Neural crest cell (in vitro differentiated cells): ENCODE measurements around the gene SEC22C. TPM values are rescaled to one million over a fixed set of nuclear protein-coding genes. Genes with fewer than 3 reads are reported as not detected.
A peak's percentile ranks its signal among the peaks of the same experiment; 100 is the strongest.

Source experiments
- DNase-seq: peaks from one replicate; pipeline ENCODE4 v3.0.0; 2021; ENCODE audit warnings: low read depth, mixed read lengths, low spot score
- H3K27ac Mint-ChIP-seq: one replicate; pipeline ENCODE4 v1.8.0; 2021; ENCODE audit warnings: mild to moderate bottlenecking, mixed read lengths; ENCODE audit not compliant: unreplicated experiment
- H3K27me3 Mint-ChIP-seq: 2 replicates; pipeline ENCODE4 v1.8.0; 2021; ENCODE audit warnings: low read depth, mild to moderate bottlenecking, mixed read lengths
- H3K36me3 Mint-ChIP-seq: 2 replicates; pipeline ENCODE4 v1.8.0; 2021; ENCODE audit warnings: low read depth, mild to moderate bottlenecking, mixed read lengths
- H3K4me1 Mint-ChIP-seq: 2 replicates; pipeline ENCODE4 v1.8.0; 2021; ENCODE audit warnings: mixed read lengths
- H3K4me3 Mint-ChIP-seq: one replicate; pipeline ENCODE4 v1.8.0; 2021; ENCODE audit warnings: mild to moderate bottlenecking, mixed read lengths
- H3K9me3 Mint-ChIP-seq: 2 replicates; pipeline ENCODE4 v1.8.0; 2021; ENCODE audit warnings: mixed read lengths
- total RNA-seq: library from RNA; stranded (reverse); gene quantifications from 2 replicates; pipeline ENCODE4 v1.2.1, GENCODE V29; 2021
- TF ChIP-seq, protein P1 (sequence below): fragments of 200-600 bp; sonication (generic); conservative IDR thresholded peaks from 2 replicates; pipeline ENCODE4 v1.5.0; 2021; ENCODE audit warnings: antibody characterized with exemption, mild to moderate bottlenecking

SEC22C gene
- total RNA-seq, 1 donor from 2014 or later: 47.8 TPM

DNA sequence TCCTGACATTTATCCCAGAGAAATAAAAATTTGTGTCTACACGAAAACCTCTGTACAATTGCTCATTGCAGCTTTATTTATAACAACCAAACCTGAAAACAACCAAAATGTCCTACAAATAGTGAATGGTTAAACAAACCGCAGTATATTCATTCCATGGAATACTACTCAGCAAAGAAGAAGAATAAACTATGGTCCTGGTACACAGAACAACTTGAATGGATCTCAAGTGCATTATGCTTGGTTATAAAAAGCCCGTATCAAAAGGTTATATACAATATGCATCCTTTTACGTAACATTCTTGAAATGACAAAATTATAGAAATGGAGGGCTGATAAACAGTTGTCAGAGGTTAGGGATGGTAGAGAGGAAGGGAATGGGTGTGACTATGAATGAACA lies 3.7 kb downstream of the SEC22C start:
- peaks cover 37% of the 10 kb centered on the region for H3K36me3 Mint-ChIP-seq

GRCh38 chr3:42575137-42575741 lies 6.5 kb downstream of the SEC22C start:
- peaks cover 13% of the 10 kb centered on the region for H3K9me3 Mint-ChIP-seq
- H3K4me1 Mint-ChIP-seq: peaks cover 17% of the 10 kb centered on the region
- no peak for DNase-seq
- H3K36me3 Mint-ChIP-seq: peaks cover 44% of the 10 kb centered on the region
- H3K4me3 Mint-ChIP-seq: no peak overlapping the region
- H3K27ac Mint-ChIP-seq: no peak overlapping the region
- H3K27me3 Mint-ChIP-seq: no peaks in the 10 kb centered on the region
- TF ChIP-seq, protein P1, sequence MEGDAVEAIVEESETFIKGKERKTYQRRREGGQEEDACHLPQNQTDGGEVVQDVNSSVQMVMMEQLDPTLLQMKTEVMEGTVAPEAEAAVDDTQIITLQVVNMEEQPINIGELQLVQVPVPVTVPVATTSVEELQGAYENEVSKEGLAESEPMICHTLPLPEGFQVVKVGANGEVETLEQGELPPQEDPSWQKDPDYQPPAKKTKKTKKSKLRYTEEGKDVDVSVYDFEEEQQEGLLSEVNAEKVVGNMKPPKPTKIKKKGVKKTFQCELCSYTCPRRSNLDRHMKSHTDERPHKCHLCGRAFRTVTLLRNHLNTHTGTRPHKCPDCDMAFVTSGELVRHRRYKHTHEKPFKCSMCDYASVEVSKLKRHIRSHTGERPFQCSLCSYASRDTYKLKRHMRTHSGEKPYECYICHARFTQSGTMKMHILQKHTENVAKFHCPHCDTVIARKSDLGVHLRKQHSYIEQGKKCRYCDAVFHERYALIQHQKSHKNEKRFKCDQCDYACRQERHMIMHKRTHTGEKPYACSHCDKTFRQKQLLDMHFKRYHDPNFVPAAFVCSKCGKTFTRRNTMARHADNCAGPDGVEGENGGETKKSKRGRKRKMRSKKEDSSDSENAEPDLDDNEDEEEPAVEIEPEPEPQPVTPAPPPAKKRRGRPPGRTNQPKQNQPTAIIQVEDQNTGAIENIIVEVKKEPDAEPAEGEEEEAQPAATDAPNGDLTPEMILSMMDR: no peak

More for the DNA sequence above, 3.7 kb downstream of the SEC22C start:
- no peaks in the 10 kb centered on the region for H3K27me3 Mint-ChIP-seq
- no peak overlapping the region for H3K27ac Mint-ChIP-seq
- peaks cover 13% of the 10 kb centered on the region for H3K9me3 Mint-ChIP-seq
- H3K4me1 Mint-ChIP-seq: peaks cover 34% of the 10 kb centered on the region
- H3K4me3 Mint-ChIP-seq: no peak overlapping the region
- TF ChIP-seq, protein P1: no peak
- DNase-seq: no peak

DNA sequence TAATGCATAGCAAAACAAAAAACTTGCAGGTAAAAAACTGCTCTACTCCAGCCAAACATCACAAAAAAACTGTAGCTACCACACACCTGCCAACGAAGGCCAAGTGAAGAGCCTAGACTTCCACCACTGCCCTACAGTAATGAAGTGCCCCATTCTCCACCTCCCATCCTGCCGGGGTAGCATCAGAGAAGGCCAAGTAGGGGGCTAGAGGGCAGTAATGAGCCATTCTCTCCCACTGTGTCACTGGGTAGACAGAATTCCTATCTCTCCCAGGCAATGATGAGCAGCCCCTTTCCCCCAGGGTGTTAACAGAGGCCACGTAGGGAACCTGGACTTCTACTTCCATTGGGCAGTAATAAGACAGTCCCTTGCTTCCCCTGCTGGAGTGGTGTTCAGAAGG lies 9.5 kb downstream of the SEC22C start:
- peak overlapping the region; percentile 32 for H3K4me3 Mint-ChIP-seq
- TF ChIP-seq, protein P1: peak; percentile 48
- DNase-seq: peak; percentile 22
- peaks cover 6% of the 10 kb centered on the region for H3K4me1 Mint-ChIP-seq
- peaks cover 41% of the 10 kb centered on the region for H3K36me3 Mint-ChIP-seq
- H3K9me3 Mint-ChIP-seq: peaks cover 13% of the 10 kb centered on the region
- H3K27me3 Mint-ChIP-seq: no peaks in the 10 kb centered on the region
- no peak overlapping the region for H3K27ac Mint-ChIP-seq

GRCh38 chr3:42569593-42570142 lies 12.1 kb downstream of the SEC22C start:
- H3K4me3 Mint-ChIP-seq: no peak overlapping the region
- H3K4me1 Mint-ChIP-seq: peaks cover 6% of the 10 kb centered on the region
- H3K9me3 Mint-ChIP-seq: peaks cover 3% of the 10 kb centered on the region
- no peaks in the 10 kb centered on the region for H3K27me3 Mint-ChIP-seq
- TF ChIP-seq, protein P1: no peak
- no peak overlapping the region for H3K27ac Mint-ChIP-seq
- no peak for DNase-seq
- peaks cover 25% of the 10 kb centered on the region for H3K36me3 Mint-ChIP-seq

- no peak for DNase-seq
- no peak overlapping the region for H3K27ac Mint-ChIP-seq
- TF ChIP-seq, protein P1: no peak
- no peaks in the 10 kb centered on the region for H3K9me3 Mint-ChIP-seq
- H3K36me3 Mint-ChIP-seq: peaks cover 9% of the 10 kb centered on the region
- H3K4me3 Mint-ChIP-seq: no peak overlapping the region
- H3K4me1 Mint-ChIP-seq: no peaks in the 10 kb centered on the region
- H3K27me3 Mint-ChIP-seq: no peaks in the 10 kb centered on the region
These were observed 19.5 kb downstream of the SEC22C start for GRCh38 chr3:42562047-42562907.
